Activated CD4-positive, alpha-beta T cell treated with anti-CD3 and anti-CD28 coated beads, Interleukin-2, amount 50 U/mL, for 1 hour (primary cell): ENCODE results near the gene EGFL8.
A peak's percentile ranks its signal among the peaks of the same experiment; 100 is the strongest.

Experiments used
- DNase-seq: peaks from one replicate; pipeline ENCODE4 v3.0.0-alpha.2; 2020

EGFL8 gene

DNA sequence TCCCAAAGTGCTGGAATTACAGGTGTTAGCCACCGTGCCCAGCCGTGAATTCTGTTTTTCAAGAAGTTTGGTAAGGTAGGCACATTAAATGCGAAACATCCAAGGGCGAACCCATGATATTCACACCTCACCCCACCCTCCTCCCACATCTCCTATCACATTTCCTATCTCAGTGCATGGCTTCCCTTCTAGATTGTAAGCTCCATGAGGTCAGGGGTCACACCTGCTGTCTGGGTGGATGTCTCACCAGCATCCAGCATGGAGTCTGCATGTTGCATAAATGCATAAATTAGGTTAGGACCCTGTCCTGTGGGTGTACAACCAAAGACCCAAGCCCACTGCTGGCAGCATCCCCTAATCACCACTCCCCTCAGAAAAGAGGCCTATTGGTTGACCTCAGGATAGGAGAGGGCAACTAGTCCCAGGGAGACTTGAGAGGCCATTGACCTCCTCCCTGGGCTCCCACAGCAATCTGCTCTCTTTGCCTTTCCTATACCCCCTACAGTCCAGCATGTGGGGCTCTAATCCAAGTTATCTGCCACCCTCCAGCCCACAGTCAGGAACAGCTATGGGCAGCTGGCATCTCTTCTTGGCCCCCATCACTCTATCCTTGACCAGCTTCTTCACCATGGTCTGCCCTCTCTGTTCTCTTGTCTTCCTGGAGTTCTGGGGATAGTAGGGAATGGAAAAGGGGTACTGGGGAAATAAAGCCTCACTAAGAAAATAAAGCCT, 16.8 kb upstream of the EGFL8 start:
- no peak for DNase-seq

DNA sequence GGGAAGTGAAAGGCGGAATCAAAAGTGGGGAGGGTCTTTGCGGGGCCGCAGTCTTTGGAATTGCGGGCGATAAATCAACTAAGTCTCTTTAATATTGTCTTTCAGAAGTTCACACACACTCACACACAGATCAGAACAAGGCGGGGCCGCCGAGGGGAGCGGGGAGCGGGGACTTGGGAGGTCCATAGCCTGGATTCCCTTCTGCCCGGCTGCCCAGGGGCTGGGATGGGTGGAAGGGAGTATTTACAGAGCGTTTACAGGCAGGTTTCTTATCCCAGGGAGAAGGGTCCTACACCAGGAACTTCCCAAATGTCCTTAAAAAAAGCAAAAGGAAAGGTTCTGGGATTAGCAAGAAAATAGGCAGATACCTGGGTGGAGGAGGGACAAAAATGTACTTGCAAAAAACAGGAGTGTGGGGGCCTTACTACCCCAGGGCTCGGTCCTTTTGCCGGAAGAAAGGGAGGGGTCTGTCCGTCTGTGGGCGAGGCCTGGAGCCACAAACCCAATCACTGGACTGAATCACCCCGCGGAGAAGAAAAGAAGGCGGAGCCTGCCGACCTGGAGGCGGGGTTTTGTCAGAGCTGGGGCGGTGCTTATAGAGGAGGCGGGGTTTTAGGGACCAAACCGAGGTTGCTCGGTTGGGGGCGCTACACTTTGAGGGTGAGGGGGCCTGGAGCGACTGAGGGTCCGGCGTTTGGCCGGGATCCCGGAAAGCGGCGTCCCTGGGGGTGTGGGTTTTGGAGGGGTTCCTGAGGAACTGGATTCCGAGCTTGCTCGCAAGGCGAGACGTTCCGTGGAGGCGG, 15.9 kb upstream of the EGFL8 start:
- peak; percentile 61 for DNase-seq

- no peak for DNase-seq
Observed at GRCh38 chr6:32149092-32149755, 15.2 kb upstream of the EGFL8 start.

GRCh38 chr6:32149932-32150870, 14.2 kb upstream of the EGFL8 start:
- DNase-seq = no peak

DNA sequence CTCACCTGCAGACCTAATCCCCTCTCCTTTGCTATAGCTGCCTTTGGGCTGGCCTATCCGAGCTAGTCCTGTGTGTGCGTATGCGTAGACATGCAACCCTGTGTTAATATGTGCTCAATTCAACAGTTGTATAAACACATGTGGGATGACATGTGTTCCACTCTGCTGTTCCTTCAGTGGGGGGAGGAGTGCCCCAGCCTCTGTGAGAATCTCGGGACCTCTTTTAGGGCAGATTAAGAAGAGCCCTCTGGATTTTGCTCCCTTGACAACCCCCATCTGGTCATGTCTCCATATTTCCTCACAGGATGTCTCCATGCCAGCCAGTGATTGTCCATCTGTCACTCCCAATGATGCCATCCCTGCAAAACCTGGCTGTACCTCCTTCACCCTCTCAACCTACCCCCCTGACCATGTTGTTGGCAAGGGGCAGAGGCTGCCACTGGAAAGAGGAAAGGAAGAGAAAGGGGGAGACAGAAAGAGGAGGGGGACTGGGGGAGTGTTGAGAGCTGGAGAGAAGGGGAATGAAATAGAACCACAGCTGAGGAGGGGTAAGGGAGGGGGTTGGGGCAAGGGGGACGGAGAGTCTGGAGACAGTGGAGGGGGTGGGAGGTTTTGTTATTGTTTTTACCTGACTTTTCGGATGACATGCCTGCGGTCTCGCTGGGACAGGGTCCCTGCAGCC, 13.1 kb upstream of the EGFL8 start:
- DNase-seq = no peak

DNA sequence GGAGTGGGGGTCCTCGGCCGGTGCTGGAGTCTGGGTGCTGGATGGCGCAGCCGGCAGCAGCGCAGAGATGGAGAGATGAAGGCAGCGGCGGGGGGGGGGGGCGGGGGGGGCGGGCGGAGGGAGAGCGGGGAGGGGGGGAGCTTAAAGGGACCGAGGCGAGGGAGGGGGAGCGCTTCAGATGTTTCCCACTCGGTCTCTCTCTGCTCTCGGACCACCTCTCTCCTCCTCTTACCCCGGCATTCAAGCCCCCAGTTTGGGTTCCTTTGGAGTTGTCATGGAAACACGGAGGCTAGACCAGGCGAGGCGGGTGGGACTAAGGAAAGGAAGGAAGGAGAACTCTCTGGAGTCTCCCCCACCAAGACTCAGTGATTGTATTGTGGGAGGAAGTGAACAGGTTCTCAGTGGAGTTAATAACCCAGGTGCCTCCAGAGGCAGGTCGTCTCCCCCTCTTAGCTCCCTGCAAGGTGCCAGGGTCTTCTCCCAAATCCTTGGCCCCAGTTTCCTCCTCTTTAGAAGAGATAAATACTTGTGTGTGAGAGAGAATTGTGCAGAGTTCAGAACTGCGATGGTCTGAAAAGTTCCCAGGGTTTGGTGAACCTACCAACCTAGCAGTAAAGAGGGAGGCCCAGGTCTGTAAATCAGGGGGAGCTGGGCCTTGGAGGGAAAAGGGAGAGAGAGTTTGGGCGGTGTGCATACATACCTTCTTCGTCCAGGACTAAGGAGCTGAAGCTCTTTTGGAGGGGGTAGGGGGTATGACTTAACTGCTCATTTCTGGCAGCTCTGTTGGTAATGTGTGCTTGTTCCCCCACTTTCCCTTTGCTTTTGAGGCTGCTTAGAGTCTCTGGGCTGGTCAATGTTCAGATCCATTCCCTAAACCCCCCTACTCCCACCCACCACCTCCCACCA, 12.3 kb upstream of the EGFL8 start, which contains the start of gene PRRT1:
PRRT1 (minus strand) TSS at position 77 of the 906 bp plus-strand sequence. CDS start 112 bp downstream, outside the sequence.
- DNase-seq = no peak

- DNase-seq = no peak
Observed at GRCh38 chr6:32152769-32153563, 11.4 kb upstream of the EGFL8 start.

GRCh38 chr6:32153564-32154513, 10.6 kb upstream of the EGFL8 start, which contains the start of gene PPT2:
TSS of gene PPT2 (plus strand) at chr6:32154141. CDS start at chr6:32154595, 454 bp downstream.
- peak; percentile 64 for DNase-seq

GRCh38 chr6:32154514-32155161, 9.8 kb upstream of the EGFL8 start:
- DNase-seq = peak; percentile 60

- no peak for DNase-seq
Observed at GRCh38 chr6:32156891-32157290, 7.5 kb upstream of the EGFL8 start.

DNA sequence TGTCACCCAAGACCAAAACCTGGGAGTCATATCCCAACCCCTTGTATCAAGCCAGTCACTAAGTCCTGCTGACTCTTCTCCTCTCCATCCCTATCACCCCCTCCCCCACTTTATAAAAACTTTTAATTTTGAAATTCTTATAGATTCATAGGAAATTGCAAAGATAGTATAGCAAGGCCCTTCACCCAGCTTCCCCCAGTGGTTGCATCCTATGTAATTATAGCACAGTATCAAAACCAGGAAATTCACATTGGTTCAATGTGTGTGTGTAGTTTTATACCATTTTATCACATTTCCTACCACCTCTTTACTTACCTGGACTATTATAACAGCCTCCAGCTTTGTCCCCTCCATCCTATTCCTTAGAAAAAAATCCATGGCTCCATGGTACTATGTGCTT, 6.3 kb upstream of the EGFL8 start:
- DNase-seq = no peak

DNA sequence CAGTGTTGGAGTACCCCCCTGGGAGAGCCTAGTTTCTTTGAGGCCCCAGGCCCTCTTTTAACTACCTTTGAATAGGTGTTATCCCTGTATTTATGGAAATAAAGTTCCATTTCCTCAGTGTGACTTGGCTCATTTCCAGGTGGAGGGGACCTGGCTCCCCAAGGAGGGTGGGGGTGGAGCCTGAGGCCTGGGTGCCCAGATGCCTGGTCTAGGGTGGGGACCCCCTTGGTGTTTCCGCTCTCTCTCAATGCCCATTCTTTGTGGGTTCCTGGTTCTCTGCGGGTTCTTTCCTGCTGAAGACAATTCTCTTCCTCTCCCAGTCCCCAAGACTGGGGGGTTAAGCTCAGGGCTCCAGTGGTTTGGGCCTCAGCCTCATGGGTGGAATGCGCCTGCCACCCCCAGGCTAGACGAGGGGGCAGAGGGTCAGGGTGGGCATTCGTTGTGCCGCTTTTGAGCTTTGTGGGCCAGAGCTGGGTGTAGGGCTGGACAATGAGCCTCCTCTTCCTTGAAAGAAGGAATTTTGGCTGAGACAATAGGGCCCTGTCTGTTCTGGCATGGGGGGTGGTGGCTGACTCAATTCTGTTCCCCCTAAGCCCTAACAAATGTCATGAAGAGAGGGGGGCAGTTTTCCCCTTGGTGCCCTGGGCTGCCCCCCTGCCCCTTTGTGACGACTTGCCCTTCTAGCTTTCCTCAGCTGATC, 686 bp upstream of the EGFL8 start:
- DNase-seq = no peak

DNA sequence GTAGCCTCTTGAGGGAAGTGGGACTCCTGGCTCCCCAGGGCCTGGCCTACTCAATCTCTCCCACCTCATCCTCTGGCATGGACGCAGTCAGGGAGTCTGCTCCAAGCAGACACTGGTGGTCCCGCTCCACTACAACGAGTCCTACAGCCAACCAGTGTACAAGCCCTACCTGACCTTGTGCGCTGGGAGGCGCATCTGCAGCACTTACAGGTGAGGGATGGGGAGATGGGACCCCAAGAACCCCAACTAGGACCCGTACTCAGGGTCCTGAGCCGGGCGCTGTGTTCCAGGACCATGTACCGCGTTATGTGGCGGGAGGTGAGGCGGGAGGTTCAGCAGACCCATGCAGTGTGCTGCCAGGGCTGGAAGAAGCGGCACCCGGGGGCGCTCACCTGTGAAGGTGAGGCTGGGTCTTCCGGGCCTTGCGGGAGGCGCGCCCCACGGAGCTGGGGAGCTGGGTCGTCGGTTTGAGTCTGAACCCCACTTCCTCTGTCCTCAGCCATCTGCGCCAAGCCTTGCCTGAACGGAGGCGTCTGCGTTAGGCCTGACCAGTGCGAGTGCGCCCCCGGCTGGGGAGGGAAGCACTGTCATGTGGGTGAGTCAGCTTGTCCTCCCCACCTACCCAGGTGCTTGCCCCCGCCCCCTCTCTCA, 2.1 kb downstream of the EGFL8 start:
- DNase-seq = no peak

GRCh38 chr6:32167154-32167760, 2.9 kb downstream of the EGFL8 start:
- no peak for DNase-seq

GRCh38 chr6:32167761-32168262, 3.4 kb downstream of the EGFL8 start:
- no peak for DNase-seq

GRCh38 chr6:32168350-32168749, 4.0 kb downstream of the EGFL8 start:
- no peak for DNase-seq
